A673 (cell line): ENCODE measurements around the gene PCK1.

Experiments used
- EZH2 ChIP-seq: fragments of 200-600 bp; sonication (generic); IDR thresholded peaks from 2 replicates; pipeline ENCODE4 v1.6.1; 2017; ENCODE audit warnings: borderline replicate concordance, low read depth, mild to moderate bottlenecking, mixed read lengths, antibody characterized with exemption, low read length; ENCODE audit not compliant: poor library complexity, severe bottlenecking
- TF ChIP-seq, protein P1 (sequence below): fragments of 300-800, 200-600 bp; sonication (generic); conservative IDR thresholded peaks from 2 replicates; pipeline ENCODE4 v1.5.1; 2017; ENCODE audit warnings: low read depth, mild to moderate bottlenecking, antibody characterized with exemption, low read length, moderate library complexity, mixed read lengths

DNA sequence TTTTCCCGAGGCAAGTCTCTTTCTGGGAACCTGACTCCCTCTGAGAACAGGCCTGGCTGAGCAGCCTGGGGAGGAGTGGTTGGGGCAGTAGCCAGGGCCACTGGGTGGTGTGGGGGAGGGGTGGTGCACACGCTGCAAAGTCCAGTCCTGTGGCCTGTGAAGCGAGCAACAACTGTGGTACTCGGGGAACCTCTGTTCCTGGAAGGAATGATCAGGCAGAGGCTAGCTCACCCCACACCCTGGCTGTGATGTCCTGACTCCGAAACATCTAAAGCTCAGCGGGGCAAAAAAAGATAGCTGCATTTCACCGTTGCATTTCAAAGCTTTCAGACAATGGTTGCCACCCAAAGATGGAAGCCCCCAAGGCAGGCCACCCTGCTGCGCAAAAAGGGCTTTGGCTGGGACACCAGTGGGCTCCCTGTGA, 25.5 kb downstream of the PCK1 start:
- TF ChIP-seq, protein P1, sequence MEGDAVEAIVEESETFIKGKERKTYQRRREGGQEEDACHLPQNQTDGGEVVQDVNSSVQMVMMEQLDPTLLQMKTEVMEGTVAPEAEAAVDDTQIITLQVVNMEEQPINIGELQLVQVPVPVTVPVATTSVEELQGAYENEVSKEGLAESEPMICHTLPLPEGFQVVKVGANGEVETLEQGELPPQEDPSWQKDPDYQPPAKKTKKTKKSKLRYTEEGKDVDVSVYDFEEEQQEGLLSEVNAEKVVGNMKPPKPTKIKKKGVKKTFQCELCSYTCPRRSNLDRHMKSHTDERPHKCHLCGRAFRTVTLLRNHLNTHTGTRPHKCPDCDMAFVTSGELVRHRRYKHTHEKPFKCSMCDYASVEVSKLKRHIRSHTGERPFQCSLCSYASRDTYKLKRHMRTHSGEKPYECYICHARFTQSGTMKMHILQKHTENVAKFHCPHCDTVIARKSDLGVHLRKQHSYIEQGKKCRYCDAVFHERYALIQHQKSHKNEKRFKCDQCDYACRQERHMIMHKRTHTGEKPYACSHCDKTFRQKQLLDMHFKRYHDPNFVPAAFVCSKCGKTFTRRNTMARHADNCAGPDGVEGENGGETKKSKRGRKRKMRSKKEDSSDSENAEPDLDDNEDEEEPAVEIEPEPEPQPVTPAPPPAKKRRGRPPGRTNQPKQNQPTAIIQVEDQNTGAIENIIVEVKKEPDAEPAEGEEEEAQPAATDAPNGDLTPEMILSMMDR, result no peak
- TF ChIP-seq EZH2, result no peak
